SU-DHL-6 (cell line): ENCODE measurements around the gene USP43.

ENCODE experiments used
- H2AFZ ChIP-seq: fragments of 200-600 bp; sonication (generic); 2 replicates; pipeline ENCODE4 v1.6.1; 2014; ENCODE audit warnings: low read depth, mild to moderate bottlenecking, moderate library complexity, mixed read lengths, antibody characterized with exemption, low read length; ENCODE audit not compliant: severe bottlenecking
- H3F3A ChIP-seq: fragments of 200-600 bp; shearing (Covaris generic); 2 replicates; pipeline ENCODE4 v1.6.0; 2016; ENCODE audit warnings: antibody characterized with exemption, mild to moderate bottlenecking; ENCODE audit not compliant: insufficient read depth
- H3K27ac ChIP-seq: fragments of 200-600 bp; sonication (generic); 2 replicates; pipeline ENCODE4 v1.5.1; 2016; ENCODE audit warnings: low read depth, mild to moderate bottlenecking, low read length, moderate library complexity, mixed read lengths
- H3K27me3 ChIP-seq: fragments of 200-600 bp; sonication (generic), shearing (Covaris generic); 2 replicates; pipeline ENCODE4 v1.6.0; 2014; ENCODE audit warnings: mild to moderate bottlenecking, low read length
- H3K36me3 ChIP-seq: fragments of 200-600 bp; sonication (generic); 2 replicates; pipeline ENCODE4 v1.6.1; 2014; ENCODE audit warnings: mild to moderate bottlenecking, low read length, mixed read lengths
- H3K4me2 ChIP-seq: fragments of 300-600, 200-600 bp; shearing (Covaris generic), sonication (generic); 2 replicates; pipeline ENCODE4 v1.6.0; 2014; ENCODE audit warnings: low read length, low read depth, mild to moderate bottlenecking; ENCODE audit not compliant: poor library complexity, severe bottlenecking
- H3K4me3 ChIP-seq: fragments of 200-600 bp; sonication (generic); 2 replicates; pipeline ENCODE4 v1.5.1; 2014; ENCODE audit warnings: antibody characterized with exemption, low read length, mild to moderate bottlenecking, mixed read lengths; ENCODE audit not compliant: insufficient read depth, poor library complexity, severe bottlenecking
- H3K79me2 ChIP-seq: fragments of 200-600 bp; sonication (generic); 2 replicates; pipeline ENCODE4 v1.6.1; 2014; ENCODE audit warnings: mild to moderate bottlenecking, low read length, moderate library complexity; ENCODE audit not compliant: insufficient read depth
- H3K9ac ChIP-seq: fragments of 200-600 bp; sonication (generic); 2 replicates; pipeline ENCODE4 v1.7.0; 2014; ENCODE audit warnings: mild to moderate bottlenecking, low read length
- H3K9me2 ChIP-seq: fragments of 200-600 bp; sonication (generic); replicated peaks from 2 replicates; pipeline ENCODE4 v1.6.1; 2014; ENCODE audit warnings: low read length; ENCODE audit not compliant: insufficient read depth
- H3K9me3 ChIP-seq: fragments of 200-600 bp; sonication (generic); 2 replicates; pipeline ENCODE4 v1.6.1; 2014; ENCODE audit warnings: low read length, mixed read lengths; ENCODE audit not compliant: insufficient read depth
- H4K20me1 ChIP-seq: fragments of 200-600 bp; sonication (generic); 2 replicates; pipeline ENCODE4 v1.6.1; 2014; ENCODE audit warnings: low read depth, mild to moderate bottlenecking, antibody characterized with exemption, low read length, moderate library complexity, mixed read lengths
- CTCF ChIP-seq: fragments of 200-600 bp; sonication (generic); IDR thresholded peaks from one replicate; pipeline ENCODE4 v1.5.1; 2017; ENCODE audit warnings: antibody characterized with exemption, mild to moderate bottlenecking, low read length, moderate library complexity; ENCODE audit not compliant: insufficient read depth, poor library complexity, severe bottlenecking
- EZH2phosphoT487 ChIP-seq: fragments of 200-600 bp; sonication (generic), shearing (Covaris generic); conservative IDR thresholded peaks from 2 replicates; pipeline ENCODE4 v1.6.1; 2018; ENCODE audit warnings: mild to moderate bottlenecking, antibody characterized with exemption, low read length, moderate library complexity, mixed read lengths

The USP43 gene

DNA sequence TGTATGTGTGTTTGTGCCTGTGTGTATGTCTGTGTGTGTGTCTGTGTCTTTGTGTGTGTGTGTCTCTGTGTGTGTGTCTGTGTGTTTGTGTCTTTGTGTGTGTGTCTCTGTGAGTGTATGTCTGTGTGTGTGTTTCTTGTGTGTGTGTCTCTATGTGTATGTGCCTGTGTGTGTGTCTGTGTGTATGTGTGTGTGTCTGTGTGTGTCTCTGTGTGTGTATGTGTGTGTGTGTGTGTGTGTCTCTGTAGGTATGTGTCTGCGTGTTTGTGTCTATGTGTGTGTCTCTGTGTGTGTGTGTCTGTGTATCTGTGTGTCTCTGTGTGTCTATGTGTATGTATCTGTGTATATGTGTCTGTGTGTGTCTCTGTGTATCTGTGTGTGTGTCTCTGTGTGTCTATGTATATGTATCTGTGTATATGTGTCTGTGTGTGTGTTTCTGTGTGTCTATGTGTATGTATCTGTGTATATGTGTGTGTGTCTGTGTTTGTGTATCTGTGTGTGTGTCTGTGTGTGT, 70.2 kb downstream of the USP43 start:
- Histone ChIP-seq H3F3A (no peaks in the 10 kb centered on the region), H3K4me3 (no peak overlapping the region), H3K4me2 (no peak overlapping the region), H3K9me2 (no peaks in the 10 kb centered on the region), H3K79me2 (no peaks in the 10 kb centered on the region), H3K9ac (no peak overlapping the region), H2AFZ (no peak overlapping the region), H3K9me3 (no peaks in the 10 kb centered on the region), H3K27ac (no peak overlapping the region), H3K27me3 (no peaks in the 10 kb centered on the region), H3K36me3 (no peaks in the 10 kb centered on the region), H4K20me1 (no peaks in the 10 kb centered on the region)
- TF ChIP-seq EZH2phosphoT487 (no peak), CTCF (no peak)

DNA sequence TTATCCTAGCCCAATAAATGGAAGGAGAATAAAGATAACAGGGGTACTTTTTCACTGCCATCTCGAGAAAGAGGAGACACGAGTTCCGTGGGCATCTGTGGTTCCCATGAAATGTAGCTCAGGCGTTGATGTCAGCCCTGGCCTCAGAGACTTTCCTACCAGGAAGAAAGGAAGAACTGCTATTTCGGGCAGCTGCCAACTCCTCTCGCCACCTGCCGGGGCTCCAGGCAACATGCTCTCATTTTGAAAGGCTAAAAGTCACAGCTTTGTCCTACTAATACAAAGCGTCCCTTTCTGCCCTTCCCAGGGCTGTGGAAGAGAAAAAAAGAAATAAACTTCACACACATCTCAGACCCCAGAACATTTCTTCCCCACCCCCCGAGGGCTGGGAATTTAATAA, 80.3 kb downstream of the USP43 start:
- H3K79me2 ChIP-seq, result no peaks in the 10 kb centered on the region
- H4K20me1 ChIP-seq, result no peaks in the 10 kb centered on the region
- no peaks in the 10 kb centered on the region for H3F3A ChIP-seq
- H3K27me3 ChIP-seq, result no peaks in the 10 kb centered on the region
- H3K27ac ChIP-seq, result no peak overlapping the region
- no peak overlapping the region for H2AFZ ChIP-seq
- no peak overlapping the region for H3K9ac ChIP-seq
- no peak overlapping the region for H3K4me3 ChIP-seq
- H3K9me2 ChIP-seq, result no peaks in the 10 kb centered on the region
- H3K36me3 ChIP-seq, result no peaks in the 10 kb centered on the region
- no peak for TF ChIP-seq CTCF
- TF ChIP-seq EZH2phosphoT487, result no peak
- H3K9me3 ChIP-seq, result no peaks in the 10 kb centered on the region
- no peak overlapping the region for H3K4me2 ChIP-seq

DNA sequence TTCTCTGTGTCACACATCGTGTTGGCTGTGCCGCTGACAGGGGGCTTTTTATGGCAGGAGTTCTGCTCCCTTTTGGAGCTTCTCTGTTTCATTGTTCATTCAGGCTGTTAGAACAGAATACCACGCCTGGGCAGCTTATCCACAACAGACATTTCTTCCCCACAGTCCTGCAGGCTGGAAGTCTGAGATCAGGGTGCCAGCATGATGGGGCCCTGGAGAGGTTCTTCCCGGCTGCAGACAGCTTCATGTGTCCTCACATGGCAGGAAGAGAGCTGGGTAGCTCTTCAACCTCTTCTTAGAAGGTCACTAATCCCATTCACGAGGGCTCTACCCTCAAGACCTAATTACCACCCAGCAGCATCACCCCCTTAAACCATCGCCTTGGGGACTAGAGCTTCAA, 81.0 kb downstream of the USP43 start:
- no peak for TF ChIP-seq CTCF
- no peak for TF ChIP-seq EZH2phosphoT487
- H3K27me3 ChIP-seq, result no peaks in the 10 kb centered on the region
- no peaks in the 10 kb centered on the region for H3K79me2 ChIP-seq
- no peak overlapping the region for H3K4me3 ChIP-seq
- H3K9ac ChIP-seq, result no peak overlapping the region
- H3K36me3 ChIP-seq, result no peaks in the 10 kb centered on the region
- H3K9me2 ChIP-seq, result no peaks in the 10 kb centered on the region
- no peak overlapping the region for H3K4me2 ChIP-seq
- H3K9me3 ChIP-seq, result no peaks in the 10 kb centered on the region
- no peak overlapping the region for H2AFZ ChIP-seq
- no peak overlapping the region for H3K27ac ChIP-seq
- no peaks in the 10 kb centered on the region for H3F3A ChIP-seq
- no peaks in the 10 kb centered on the region for H4K20me1 ChIP-seq
